Suprapubic skin (tissue), 3 donors: ENCODE data around the gene PTPRZ1.

Source experiments
- CTCF ChIP-seq, 2 donors: fragments of 200-600 bp in 1 of 2; fragments of 450-650 bp in 1 of 2; sonication (generic) in 1 of 2; IDR thresholded peaks; one replicate each; pipeline ENCODE4 v1.5.1; 2016 to 2019; ENCODE audit warnings: antibody characterized with exemption in 2 of 2, mild to moderate bottlenecking in 1 of 2, moderate library complexity in 1 of 2
- EP300 ChIP-seq: sonication (generic); formaldehyde crosslinking; IDR thresholded peaks from one replicate; pipeline ENCODE4 v1.6.1; 2017; ENCODE audit warnings: antibody characterized with exemption
- POLR2A ChIP-seq, 2 donors: fragments of 450-650 bp; IDR thresholded peaks; one replicate each; pipeline ENCODE4 v1.6.1; 2017; ENCODE audit warnings: antibody characterized with exemption in 2 of 2, mild to moderate bottlenecking in 2 of 2, moderate library complexity in 2 of 2

- TF ChIP-seq CTCF (IDR thresholded peaks at IDR 0.05) (no peak), POLR2A (IDR thresholded peaks at IDR 0.05) (no peak), EP300 (no peak)
Observed at GRCh38 chr7:121831351-121831750, 41.6 kb upstream of the PTPRZ1 start.
